Middle frontal gyrus (tissue), 1 donor: ENCODE data around the gene FAM153A.
"Not testable (repeated sequence)": the region's sequence is repeated elsewhere in the genome, so short reads cannot be mapped to it uniquely, and the experiment has no call there.

ENCODE experiments used
- DNase-seq: peaks from one replicate; pipeline ENCODE4 v3.0.0-alpha.2; 2015; ENCODE audit warnings: low spot score; ENCODE audit errors: extremely low spot score

FAM153A gene

GRCh38 chr5:177747354-177747753 is 35.3 kb downstream of the FAM153A start:
- DNase-seq, result not testable (repeated sequence)

GRCh38 chr5:177724858-177725257 is 57.8 kb downstream of the FAM153A start:
- not testable (repeated sequence) for DNase-seq

- DNase-seq, result not testable (repeated sequence)
These were observed 58.7 kb downstream of the FAM153A start for GRCh38 chr5:177723831-177724485.

GRCh38 chr5:177722829-177723228 is 59.9 kb downstream of the FAM153A start:
- DNase-seq, result not testable (repeated sequence)

- not testable (repeated sequence) for DNase-seq
These were observed 62.7 kb downstream of the FAM153A start for GRCh38 chr5:177719989-177720388.

GRCh38 chr5:177715423-177715822 is 67.3 kb downstream of the FAM153A start:
- not testable (repeated sequence) for DNase-seq

GRCh38 chr5:177696100-177696499 is 86.6 kb downstream of the FAM153A start:
- not testable (repeated sequence) for DNase-seq

- DNase-seq, result not testable (repeated sequence)
These were observed 87.3 kb downstream of the FAM153A start for GRCh38 chr5:177695356-177695930.

- DNase-seq, result not testable (repeated sequence)
These were observed 88.2 kb downstream of the FAM153A start for GRCh38 chr5:177694518-177694835.

GRCh38 chr5:177693671-177694517 is 88.8 kb downstream of the FAM153A start:
- not testable (repeated sequence) for DNase-seq

GRCh38 chr5:177692969-177693368 is 89.7 kb downstream of the FAM153A start:
- DNase-seq, result not testable (repeated sequence)

GRCh38 chr5:177692507-177692906 is 90.2 kb downstream of the FAM153A start:
- DNase-seq, result not testable (repeated sequence)

- not testable (repeated sequence) for DNase-seq
These were observed 93.6 kb downstream of the FAM153A start for GRCh38 chr5:177689011-177689610.

GRCh38 chr5:177688091-177688490 is 94.6 kb downstream of the FAM153A start:
- not testable (repeated sequence) for DNase-seq

- DNase-seq, result not testable (repeated sequence)
These were observed 100.8 kb downstream of the FAM153A start for GRCh38 chr5:177681920-177682319.
